ENCODE measurements around the gene CCNDBP1. TPM values are rescaled to one million over a fixed set of nuclear protein-coding genes. Genes with fewer than 3 reads are reported as not detected.
"Not testable (repeated sequence)": the region's sequence is repeated elsewhere in the genome, so short reads cannot be mapped to it uniquely, and the experiment has no call there.

The CCNDBP1 gene
- total RNA-seq, 4 donors from 2014 or later: 44.9 to 87.2 (median 69.6) TPM

DNA sequence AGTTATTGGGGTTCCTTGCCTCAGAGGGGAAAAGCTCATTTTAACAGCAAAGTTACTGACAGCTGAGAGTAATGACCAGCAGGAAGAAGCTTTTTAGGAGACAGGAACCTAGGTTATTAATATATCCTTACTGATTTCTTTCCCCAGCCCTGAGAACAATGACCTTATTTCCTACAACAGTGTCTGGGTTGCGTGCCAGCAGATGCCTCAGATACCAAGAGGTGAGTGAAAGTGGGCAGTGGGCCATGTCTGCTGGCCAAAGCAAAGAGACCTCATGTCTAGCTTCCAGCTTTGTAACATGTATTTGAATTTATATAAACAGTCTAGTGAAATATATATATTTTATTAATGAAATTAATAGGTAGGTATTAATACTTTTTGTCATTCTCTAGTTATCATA is 5.0 kb downstream of the CCNDBP1 start:
- Histone ChIP-seq H3K27ac (replicated peaks in 1 of 4) (peak overlapping the region in 2 of 4 donors; percentile 22 to 66), H3K27me3 (no peaks in the 10 kb centered on the region), H3K4me3 (no peak overlapping the region), H3K4me1 (peaks cover 29 to 48% (median 39%) of the 10 kb centered on the region in 4 donors), H3K36me3 (peaks cover 36 to 59% (median 47%) of the 10 kb centered on the region in 4 donors), H3K9me3 (no peaks in the 10 kb centered on the region)
- no peak for DNase-seq (ENCODE audit: extremely low spot score)
- intact Hi-C loops (cut with DNase I): no loop called here
- TF ChIP-seq POLR2A (IDR thresholded peaks at IDR 0.05; ENCODE audit: low read depth) (no peak), POLR2AphosphoS5 (IDR thresholded peaks at IDR 0.05) (peak; percentile 20 to 28), EP300 (IDR thresholded peaks at IDR 0.05) (no peak)
- TF ChIP-seq, protein P1, sequence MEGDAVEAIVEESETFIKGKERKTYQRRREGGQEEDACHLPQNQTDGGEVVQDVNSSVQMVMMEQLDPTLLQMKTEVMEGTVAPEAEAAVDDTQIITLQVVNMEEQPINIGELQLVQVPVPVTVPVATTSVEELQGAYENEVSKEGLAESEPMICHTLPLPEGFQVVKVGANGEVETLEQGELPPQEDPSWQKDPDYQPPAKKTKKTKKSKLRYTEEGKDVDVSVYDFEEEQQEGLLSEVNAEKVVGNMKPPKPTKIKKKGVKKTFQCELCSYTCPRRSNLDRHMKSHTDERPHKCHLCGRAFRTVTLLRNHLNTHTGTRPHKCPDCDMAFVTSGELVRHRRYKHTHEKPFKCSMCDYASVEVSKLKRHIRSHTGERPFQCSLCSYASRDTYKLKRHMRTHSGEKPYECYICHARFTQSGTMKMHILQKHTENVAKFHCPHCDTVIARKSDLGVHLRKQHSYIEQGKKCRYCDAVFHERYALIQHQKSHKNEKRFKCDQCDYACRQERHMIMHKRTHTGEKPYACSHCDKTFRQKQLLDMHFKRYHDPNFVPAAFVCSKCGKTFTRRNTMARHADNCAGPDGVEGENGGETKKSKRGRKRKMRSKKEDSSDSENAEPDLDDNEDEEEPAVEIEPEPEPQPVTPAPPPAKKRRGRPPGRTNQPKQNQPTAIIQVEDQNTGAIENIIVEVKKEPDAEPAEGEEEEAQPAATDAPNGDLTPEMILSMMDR (IDR thresholded peaks at IDR 0.05): no peak
- 53% methylated on average over 1 of the region's 1 CpG for WGBS

DNA sequence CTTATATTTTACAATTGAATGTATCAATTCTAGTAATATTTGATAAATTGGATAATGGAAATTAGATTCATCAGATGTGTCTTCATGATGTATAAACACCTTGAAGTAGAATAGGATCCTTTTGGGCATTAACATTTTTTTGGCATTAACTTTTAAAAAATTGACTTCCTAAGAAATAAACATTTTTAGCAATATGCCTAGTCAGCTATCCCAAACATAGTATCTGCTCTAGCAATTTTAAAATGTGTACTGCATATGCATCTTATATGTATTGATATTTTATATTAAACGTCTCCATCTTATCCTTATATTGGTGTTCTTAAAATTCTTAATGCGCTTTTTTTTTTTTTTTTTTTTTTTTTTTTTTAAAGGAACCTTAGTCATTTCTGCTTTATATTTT is 8.5 kb downstream of the CCNDBP1 start:
- Histone ChIP-seq H3K9me3 (no peaks in the 10 kb centered on the region), H3K27ac (replicated peaks in 1 of 4) (no peak overlapping the region), H3K4me1 (peaks cover 19 to 25% (median 20%) of the 10 kb centered on the region in 4 donors), H3K4me3 (no peak overlapping the region), H3K27me3 (no peaks in the 10 kb centered on the region), H3K36me3 (peaks cover 38 to 94% (median 67%) of the 10 kb centered on the region in 4 donors)
- TF ChIP-seq POLR2AphosphoS5 (IDR thresholded peaks at IDR 0.05): no peak
- TF ChIP-seq, protein P1 (IDR thresholded peaks at IDR 0.05): no peak
- TF ChIP-seq EP300 (IDR thresholded peaks at IDR 0.05): no peak
- no peak for TF ChIP-seq POLR2A (IDR thresholded peaks at IDR 0.05; ENCODE audit: low read depth)
- intact Hi-C loops (cut with DNase I): no loop called here
- WGBS: 88% methylated on average over 2 of the region's 2 CpGs
- no peak for DNase-seq (ENCODE audit: extremely low spot score)

DNA sequence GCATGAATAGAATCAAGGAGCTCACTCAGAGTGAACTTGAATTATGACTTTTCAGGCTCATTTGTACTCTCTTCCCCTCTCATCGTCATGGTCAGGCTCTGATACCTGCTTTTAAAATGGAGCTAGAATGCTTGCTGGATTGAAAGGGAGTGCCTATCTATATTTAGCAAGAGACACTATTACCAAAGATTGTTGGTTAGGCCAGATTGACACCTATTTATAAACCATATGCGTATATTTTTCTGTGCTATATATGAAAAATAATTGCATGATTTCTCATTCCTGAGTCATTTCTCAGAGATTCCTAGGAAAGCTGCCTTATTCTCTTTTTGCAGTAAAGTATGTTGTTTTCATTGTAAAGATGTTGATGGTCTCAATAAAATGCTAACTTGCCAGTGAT is 9.6 kb downstream of the CCNDBP1 start:
- Histone ChIP-seq H3K27me3 (no peaks in the 10 kb centered on the region), H3K4me1 (peaks cover 11 to 16% (median 11%) of the 10 kb centered on the region in 4 donors), H3K27ac (replicated peaks in 1 of 4) (no peak overlapping the region), H3K4me3 (no peak overlapping the region), H3K36me3 (peaks cover 38 to 91% (median 65%) of the 10 kb centered on the region in 4 donors), H3K9me3 (no peaks in the 10 kb centered on the region)
- no peak for DNase-seq (ENCODE audit: extremely low spot score)
- WGBS: 79% methylated on average over 2 of the region's 2 CpGs
- intact Hi-C loops (cut with DNase I): no loop called here
- TF ChIP-seq POLR2A (IDR thresholded peaks at IDR 0.05; ENCODE audit: low read depth): no peak
- TF ChIP-seq, protein P1 (IDR thresholded peaks at IDR 0.05): no peak

DNA sequence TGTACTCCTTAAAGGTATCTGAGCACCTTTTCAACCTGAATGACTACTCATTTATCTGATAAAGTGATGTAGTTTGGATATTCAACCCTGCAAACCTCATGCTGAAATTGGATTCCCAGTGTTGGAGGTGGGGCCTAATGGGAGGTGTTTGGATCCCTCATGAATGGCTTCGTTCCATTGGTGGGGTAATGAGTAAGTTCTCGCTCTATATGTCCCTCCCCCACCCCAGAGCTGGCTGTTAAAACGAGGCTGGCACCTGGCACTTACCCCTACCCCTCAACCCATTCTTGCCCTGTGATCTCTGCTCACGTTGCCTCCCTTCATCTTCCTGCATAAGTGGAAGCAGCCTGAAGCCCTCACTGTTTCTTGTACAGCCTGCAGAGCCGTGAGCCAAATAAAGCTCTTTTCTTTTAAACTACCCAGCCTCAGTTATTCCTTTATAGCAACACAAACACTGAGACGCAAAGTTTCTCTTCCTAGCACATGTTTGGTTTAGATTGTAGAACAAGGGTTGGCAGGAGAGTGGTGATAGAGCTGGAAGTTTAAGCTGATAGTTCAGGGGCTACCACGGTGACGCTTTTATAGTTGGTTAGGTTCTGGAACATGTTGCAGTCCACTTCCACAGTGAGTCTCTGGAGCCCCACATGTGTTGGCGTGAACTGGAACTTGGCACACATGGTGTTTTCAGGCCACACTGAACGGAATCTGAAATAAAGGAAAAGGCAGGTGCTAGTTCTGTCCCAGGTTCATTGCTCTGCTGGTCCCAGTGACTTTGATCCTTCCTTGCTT is 11.8 kb downstream of the CCNDBP1 start:
- TF ChIP-seq EP300 (IDR thresholded peaks at IDR 0.05) (no peak), POLR2AphosphoS5 (IDR thresholded peaks at IDR 0.05) (no peak), POLR2A (IDR thresholded peaks at IDR 0.05; ENCODE audit: low read depth) (no peak)
- TF ChIP-seq, protein P1 (IDR thresholded peaks at IDR 0.05): no peak
- intact Hi-C loops (cut with DNase I): no loop called here
- peaks cover 0 to 3% (median 0%) of the 10 kb centered on the region in 4 donors for H3K4me1 ChIP-seq
- peaks cover 26 to 69% (median 48%) of the 10 kb centered on the region in 4 donors for H3K36me3 ChIP-seq
- WGBS: 82% methylated on average over 10 of the region's 10 CpGs
- H3K4me3 ChIP-seq: no peak overlapping the region
- H3K27me3 ChIP-seq: no peaks in the 10 kb centered on the region
- no peak overlapping the region for H3K27ac ChIP-seq (replicated peaks in 1 of 4)
- no peaks in the 10 kb centered on the region for H3K9me3 ChIP-seq
- DNase-seq (ENCODE audit: extremely low spot score): no peak

DNA sequence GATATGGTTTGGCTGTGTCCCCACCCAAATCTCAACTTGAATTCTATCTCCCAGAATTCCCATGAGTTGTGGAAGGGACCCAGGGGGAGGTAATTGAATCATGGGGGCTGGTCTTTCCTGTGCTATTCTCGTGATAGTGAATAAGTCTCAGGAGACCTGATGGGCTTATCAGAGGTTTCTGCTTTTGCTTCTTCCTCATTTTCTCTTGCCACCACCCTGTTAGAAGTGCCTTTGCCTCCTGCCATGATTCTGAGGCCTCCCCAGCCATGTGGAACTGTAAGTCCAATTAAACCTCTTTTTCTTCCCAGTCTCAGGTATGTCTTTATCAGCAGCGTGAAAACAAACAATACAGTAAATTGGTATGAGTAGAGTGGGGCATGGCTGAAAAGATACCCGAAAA is 12.6 kb downstream of the CCNDBP1 start:
- H3K9me3 ChIP-seq; H3K27me3 ChIP-seq; H3K27ac ChIP-seq (replicated peaks in 1 of 4); DNase-seq (ENCODE audit: extremely low spot score); H3K4me1 ChIP-seq; H3K4me3 ChIP-seq; intact Hi-C loops (cut with DNase I): not testable (repeated sequence)
- peaks cover 18 to 61% (median 40%) of the 10 kb centered on the region in 4 donors for H3K36me3 ChIP-seq
- 87% methylated on average over 3 of the region's 3 CpGs for WGBS

DNA sequence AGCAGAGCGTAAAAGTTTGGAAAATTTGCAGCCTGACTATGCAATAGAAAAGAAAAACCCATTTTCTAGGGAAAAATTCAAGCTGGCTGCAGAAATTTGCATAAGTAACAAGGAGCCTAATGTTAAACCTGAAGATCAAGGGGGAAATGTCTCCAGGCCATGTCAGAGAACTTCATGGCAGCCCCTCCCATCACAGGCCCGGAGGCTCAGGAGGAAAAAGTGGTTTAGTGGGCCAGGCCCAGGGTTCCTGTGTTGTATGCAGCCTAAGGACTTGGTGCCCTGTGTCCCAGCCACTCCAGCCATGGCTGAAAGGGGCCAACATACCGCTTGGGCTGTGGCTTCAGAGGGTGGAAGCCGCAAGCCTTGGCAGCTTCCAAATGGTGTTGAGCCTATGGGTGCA is 13.4 kb downstream of the CCNDBP1 start:
- H3K4me3 ChIP-seq; DNase-seq (ENCODE audit: extremely low spot score); intact Hi-C loops (cut with DNase I); H3K9me3 ChIP-seq; H3K4me1 ChIP-seq; H3K27ac ChIP-seq (replicated peaks in 1 of 4); H3K27me3 ChIP-seq: not testable (repeated sequence)
- 96% methylated on average over 4 of the region's 4 CpGs for WGBS
- H3K36me3 ChIP-seq: peaks cover 10 to 53% (median 32%) of the 10 kb centered on the region in 4 donors
